Measurements from ENCODE around the gene RALGAPA2. TPM values are rescaled to one million over a fixed set of nuclear protein-coding genes. Genes with fewer than 3 reads are reported as not detected.

The RALGAPA2 gene
- total and polyA plus RNA-seq, 2 donors (not counting 3 experiments of a cell fraction or from before 2014, with no cell fraction given) = 10.0 to 46.8 TPM

DNA sequence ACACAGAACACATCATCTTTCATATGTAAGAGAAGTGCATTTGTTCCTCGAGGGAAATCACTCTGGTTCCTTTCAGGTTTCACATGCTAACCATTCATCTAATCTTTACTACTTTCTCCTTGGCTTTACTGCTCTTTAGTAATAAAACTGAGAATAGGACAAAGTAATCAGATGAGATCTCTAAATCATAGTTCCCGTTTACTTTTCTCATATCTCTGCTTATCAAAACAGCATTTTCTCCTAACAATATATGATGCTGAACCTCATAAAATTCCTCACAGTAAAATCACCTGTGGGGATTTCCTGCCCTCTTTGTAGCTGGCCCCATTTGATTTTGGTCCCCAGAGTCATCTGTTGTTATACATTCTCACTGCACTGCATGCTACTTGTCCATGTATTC, 100.2 kb downstream of the RALGAPA2 start:
- no peak for DNase-seq (ENCODE audit: low read depth, low spot score)
- dilution Hi-C loops (cut with MboI; ENCODE audit: extremely low pct_ligation_motif_present, low sequenced_read_pairs) = no loop called here
- Histone ChIP-seq H3K27ac (ENCODE audit: insufficient read depth, low read depth, low read length) (no peak overlapping the region), H3K36me3 (ENCODE audit: control insufficient read depth in 2 of 2, extremely low read depth in 1 of 2, insufficient read depth in 2 of 2, low read length in 2 of 2) (peaks cover 2 to 7% of the 10 kb centered on the region in 2 experiments), H3K9me1 (replicated peaks; ENCODE audit: control insufficient read depth, extremely low read depth, insufficient read depth, low read length) (peaks cover 3% of the 10 kb centered on the region), H3K9ac (replicated peaks; ENCODE audit: extremely low read depth, insufficient read depth, low read length) (no peak overlapping the region), H3K79me2 (ENCODE audit: control insufficient read depth, insufficient read depth, low read length) (no peaks in the 10 kb centered on the region), H3K9me3 (replicated peaks; ENCODE audit: control insufficient read depth, insufficient read depth, low read length) (no peaks in the 10 kb centered on the region), H2AFZ (ENCODE audit: low read depth, low read length) (no peak overlapping the region), H3K27me3 (ENCODE audit: control insufficient read depth in 2 of 2, insufficient read depth in 2 of 2, low read length in 2 of 2) (no peaks in the 10 kb centered on the region), H4K20me1 (replicated peaks; ENCODE audit: control insufficient read depth, extremely low read depth, insufficient read depth, low read length) (no peaks in the 10 kb centered on the region), H3K4me3 (replicated peaks in 1 of 3; ENCODE audit: insufficient read depth in 1 of 3, low read depth in 1 of 3, low read length in 3 of 3) (no peak overlapping the region), H3K4me2 (ENCODE audit: insufficient read depth, low read length) (no peak overlapping the region), H3K4me1 (ENCODE audit: control insufficient read depth, extremely low read depth, insufficient read depth, low read length) (no peaks in the 10 kb centered on the region)
- ChIA-PET CTCF (interaction anchor here (1.1 to 1.4 kb wide), 2 partner anchors 18 to 213 kb away, joined by 3 to 4 read pairs; no protein-coding TSS in a partner anchor), POLR2A (no interaction called here)
- TF ChIP-seq GATA2 (IDR thresholded peaks at IDR 0.05; ENCODE audit: insufficient read depth, insufficient read length, low read depth, low read length) = no peak
- TF ChIP-seq MYC (IDR thresholded peaks at IDR 0.05; ENCODE audit: low read depth, low read length) = no peak
- no peak for TF ChIP-seq EZH2 (IDR thresholded peaks at IDR 0.05; ENCODE audit: borderline replicate concordance, low read depth, low read length, severe bottlenecking)
- no peak for TF ChIP-seq POLR2AphosphoS5 (IDR thresholded peaks at IDR 0.05; ENCODE audit: insufficient read depth, low read depth, low read length)
- TF ChIP-seq POLR2A (IDR thresholded peaks at IDR 0.05; ENCODE audit: low read depth, low read length) = no peak
- no peak for TF ChIP-seq CTCF (IDR thresholded peaks at IDR 0.05; ENCODE audit: extremely low read depth in 1 of 2, insufficient read depth in 1 of 2, low read depth in 1 of 2, low read length in 2 of 2)
- TF ChIP-seq JUN (IDR thresholded peaks at IDR 0.05; ENCODE audit: borderline replicate concordance, insufficient read depth, insufficient read length, low read depth) = no peak
- TF ChIP-seq MAX (IDR thresholded peaks at IDR 0.05; ENCODE audit: insufficient read depth, insufficient read length) = no peak
- TF ChIP-seq FOS (IDR thresholded peaks at IDR 0.05; ENCODE audit: borderline replicate concordance, insufficient read depth, low read length) = no peak
- no TSS peak for BruUV-seq (replicated peaks)
- intact Hi-C loops (cut with micrococcal nuclease) = no loop called here
- no peak for FAIRE-seq

All from endothelial cell of umbilical vein (primary cell).